Measurements from ENCODE around the gene CDK5RAP2.

DNA sequence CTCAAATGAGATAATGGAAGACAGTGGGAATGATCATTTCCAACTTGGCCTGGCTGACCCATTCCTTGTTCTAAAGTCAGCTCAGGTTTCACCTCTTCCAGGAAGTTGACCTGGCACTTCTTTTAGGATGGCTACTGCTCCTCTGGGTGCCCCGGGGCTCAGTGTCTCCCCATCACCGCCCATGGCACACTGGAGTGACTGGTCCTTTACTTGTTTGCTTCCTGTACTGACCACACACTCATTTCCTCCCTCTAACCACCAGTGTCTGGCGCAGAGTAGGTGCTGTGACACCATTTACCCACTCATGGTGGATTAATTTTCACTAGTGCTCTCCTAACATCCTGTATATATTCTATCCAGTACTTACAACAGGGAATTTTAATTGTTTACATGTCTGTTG lies 183.5 kb downstream of the CDK5RAP2 start:
- no peak for TF ChIP-seq POLR2AphosphoS5 (IDR thresholded peaks at IDR 0.05; ENCODE audit: borderline replicate concordance, low read depth, low read length)
- TF ChIP-seq EZH2 (IDR thresholded peaks at IDR 0.05) = no peak
- TF ChIP-seq FOXP2 (optimal IDR thresholded peaks at IDR 0.05; ENCODE audit: control extremely low read depth, extremely low read length, insufficient read depth) = no peak
